GM12892 (cell line): ENCODE data around the gene TPD52L2.
A peak's percentile ranks its signal among the peaks of the same experiment; 100 is the strongest.
"Not testable (repeated sequence)": the region's sequence is repeated elsewhere in the genome, so short reads cannot be mapped to it uniquely, and the experiment has no call there.

Source experiments
- DNase-seq: peaks from one replicate; pipeline ENCODE4 v3.0.0; 2011; ENCODE audit not compliant: insufficient read length
- FAIRE-seq: peaks from 2 replicates; lab custom pipeline; 2011; peaks lifted over from hg19 to GRCh38; lab: Jason Lieb, UNC
- POLR2A ChIP-seq: IDR thresholded peaks from 2 replicates; pipeline ENCODE4 v1.6.1; 2011; ENCODE audit warnings: low read depth, low read length, control low read depth
- POLR2AphosphoS5 ChIP-seq: IDR thresholded peaks from 2 replicates; pipeline ENCODE4 v1.6.1; 2011; ENCODE audit warnings: low read depth, low read length, control low read depth
- TAF1 ChIP-seq: IDR thresholded peaks from 2 replicates; pipeline ENCODE4 v1.6.1; 2011; ENCODE audit warnings: low read depth, mild to moderate bottlenecking, control low read depth, low read length, borderline replicate concordance

TPD52L2 gene

GRCh38 chr20:63840405-63840828 is 24.7 kb upstream of the TPD52L2 start:
- no peak for TF ChIP-seq POLR2A
- no peak for TF ChIP-seq TAF1
- TF ChIP-seq POLR2AphosphoS5, result no peak
- FAIRE-seq (no peak), DNase-seq (no peak)

DNA sequence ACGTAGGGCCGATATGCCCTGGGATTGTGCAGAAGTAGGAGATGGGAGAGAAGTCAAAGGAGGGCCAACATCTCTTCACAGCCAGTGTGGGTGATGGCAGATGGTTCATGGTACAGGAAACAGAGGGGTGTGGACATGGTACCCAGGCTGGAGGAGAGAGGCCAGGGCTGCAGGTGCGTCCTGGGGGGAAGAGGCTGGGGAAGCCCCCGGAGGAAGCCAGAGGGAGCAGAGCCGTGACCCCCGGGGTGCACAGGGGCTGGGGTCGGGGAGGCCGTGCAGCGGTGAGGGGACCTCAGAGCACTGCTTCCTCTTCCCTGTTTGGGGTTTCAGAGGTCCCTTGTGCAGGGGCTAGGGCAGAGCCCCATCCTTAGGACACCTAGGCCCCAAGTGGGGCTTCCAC is 22.8 kb upstream of the TPD52L2 start:
- FAIRE-seq (no peak), DNase-seq (no peak)
- TF ChIP-seq POLR2AphosphoS5, result no peak

- FAIRE-seq, result no peak
- no peak for DNase-seq
- TF ChIP-seq POLR2AphosphoS5, result no peak
- no peak for TF ChIP-seq TAF1
- no peak for TF ChIP-seq POLR2A
Measured at GRCh38 chr20:63843222-63843621, 21.8 kb upstream of the TPD52L2 start.

GRCh38 chr20:63843778-63844177 is 21.3 kb upstream of the TPD52L2 start:
- TF ChIP-seq TAF1 (no peak), POLR2A (no peak), POLR2AphosphoS5 (no peak)
- FAIRE-seq, result no peak
- no peak for DNase-seq

DNA sequence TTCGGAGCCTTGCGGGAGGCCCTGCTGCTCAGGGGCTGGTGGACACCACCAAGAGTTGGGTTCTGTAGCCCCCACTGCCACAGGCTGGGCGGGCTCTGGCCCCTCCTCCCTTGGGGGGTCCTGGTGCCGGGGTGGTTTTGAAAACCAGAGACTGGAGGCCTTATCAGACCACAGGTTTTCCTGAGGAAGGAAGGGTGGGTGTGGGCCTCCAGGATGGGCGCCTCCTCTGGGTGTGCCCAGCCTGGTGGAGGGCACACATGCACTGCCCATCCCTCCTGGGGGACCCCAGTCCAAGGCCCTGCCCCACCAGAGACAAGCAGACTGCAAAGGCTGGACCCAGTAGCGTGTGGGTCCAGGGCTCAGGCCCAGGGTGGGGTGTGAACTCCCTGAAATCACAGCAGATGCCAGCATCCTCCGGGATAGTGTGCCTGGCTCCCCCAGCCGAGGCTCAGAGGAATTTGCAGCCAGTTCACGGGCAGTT is 20.5 kb upstream of the TPD52L2 start:
- no peak for DNase-seq
- TF ChIP-seq POLR2AphosphoS5, result no peak
- no peak for TF ChIP-seq TAF1
- TF ChIP-seq POLR2A, result no peak
- no peak for FAIRE-seq

GRCh38 chr20:63846128-63846771 is 18.8 kb upstream of the TPD52L2 start:
- DNase-seq (no peak), FAIRE-seq (no peak)
- TF ChIP-seq POLR2AphosphoS5, result no peak
- TF ChIP-seq POLR2A, result no peak
- TF ChIP-seq TAF1, result no peak

DNA sequence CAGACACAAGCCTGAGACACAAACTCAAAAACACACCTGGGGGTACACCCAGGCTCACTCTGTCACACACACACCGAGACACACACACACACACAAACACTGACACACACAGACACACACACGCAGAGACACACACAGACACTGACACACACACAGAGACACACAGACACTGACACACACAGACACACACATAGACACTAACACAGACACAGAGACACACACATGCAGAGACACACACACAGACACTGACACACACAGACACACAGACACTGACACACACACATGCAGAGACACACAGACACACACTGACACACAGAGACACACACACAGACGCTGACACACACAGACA is 18.2 kb upstream of the TPD52L2 start:
- DNase-seq (no peak), FAIRE-seq (no peak)
- no peak for TF ChIP-seq TAF1
- TF ChIP-seq POLR2AphosphoS5, result no peak
- no peak for TF ChIP-seq POLR2A

DNA sequence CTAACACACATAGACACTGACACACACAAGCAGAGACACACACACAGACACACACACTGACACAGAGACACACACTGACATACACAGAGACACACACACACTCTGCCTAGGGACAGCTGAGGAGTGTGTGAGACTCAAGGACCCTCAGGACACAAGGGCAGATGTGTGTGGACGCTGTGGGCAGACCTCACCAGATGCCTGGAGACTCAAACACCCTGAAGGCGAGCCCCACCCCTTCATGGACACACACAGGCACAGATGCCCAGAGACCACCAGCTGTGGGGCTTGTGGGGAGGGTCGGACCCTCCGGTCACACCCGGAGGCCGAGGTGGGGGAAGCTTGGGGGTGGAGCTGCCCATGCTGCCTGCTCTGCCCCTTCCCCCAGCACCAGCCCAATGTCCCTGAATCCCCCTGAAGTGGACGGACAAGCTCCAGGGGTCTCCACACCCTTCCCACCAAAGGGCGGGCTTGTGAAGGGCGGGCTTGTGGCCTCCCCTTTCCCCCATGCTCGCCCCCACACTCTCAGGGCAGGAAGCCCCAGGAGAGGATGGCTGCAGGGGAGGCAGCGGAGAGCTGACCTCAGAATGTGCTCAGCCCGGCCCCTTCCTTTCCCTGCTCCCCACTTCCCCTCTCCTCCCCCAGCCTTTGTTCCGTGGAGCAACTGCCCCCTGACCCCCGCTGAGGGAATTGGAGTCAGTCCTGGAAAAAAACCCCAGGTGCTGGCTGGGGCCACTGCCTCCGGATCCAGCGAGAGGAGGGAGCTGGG is 17.6 kb upstream of the TPD52L2 start:
- TF ChIP-seq POLR2AphosphoS5, result no peak
- TF ChIP-seq TAF1, result no peak
- no peak for TF ChIP-seq POLR2A
- no peak for FAIRE-seq

GRCh38 chr20:63848003-63848911 is 16.8 kb upstream of the TPD52L2 start:
- TF ChIP-seq POLR2A (no peak), TAF1 (no peak), POLR2AphosphoS5 (no peak)
- DNase-seq (no peak), FAIRE-seq (no peak)

More for the DNA sequence above, 17.6 kb upstream of the TPD52L2 start:
- DNase-seq, result no peak

DNA sequence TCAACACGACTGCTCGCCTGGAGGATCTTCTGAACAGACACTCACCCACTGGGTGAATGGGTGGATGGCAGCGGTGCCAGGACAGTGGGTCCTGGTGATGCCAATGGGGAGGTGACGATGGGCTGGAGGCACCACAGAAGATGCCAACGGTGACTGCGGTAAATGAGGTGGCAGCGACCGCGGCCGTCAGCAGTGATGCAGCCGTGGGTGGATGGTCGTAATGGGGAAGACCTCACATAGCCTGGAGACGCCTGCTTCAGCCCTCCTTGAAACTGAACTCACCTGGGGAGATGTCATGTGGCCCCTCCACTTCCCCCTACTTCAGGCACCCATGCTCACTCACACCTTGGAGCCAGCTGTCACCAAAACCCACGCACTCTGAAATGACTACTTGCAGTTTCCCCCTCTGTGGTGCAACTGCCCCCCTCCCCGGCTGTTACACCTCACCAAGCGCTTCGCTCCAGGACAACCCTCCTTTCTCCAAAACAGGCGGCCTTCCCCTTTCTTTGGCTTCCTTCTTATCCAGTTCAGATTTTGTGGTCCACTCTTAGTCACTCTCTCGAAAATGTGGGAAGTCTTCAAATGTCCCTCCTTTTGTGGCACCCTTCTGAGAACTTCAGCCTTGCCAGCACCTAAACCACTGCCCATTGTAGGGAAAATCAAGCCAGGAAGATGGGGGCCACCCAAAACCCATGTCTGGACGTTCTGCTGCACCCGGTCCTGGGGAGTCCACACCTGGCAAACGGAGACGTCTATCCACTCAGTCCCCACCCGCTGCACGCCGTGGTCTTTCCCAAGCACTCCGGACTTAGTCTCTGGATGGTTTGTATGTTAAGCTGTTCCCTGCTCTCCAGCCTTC is 14.2 kb upstream of the TPD52L2 start:
- TF ChIP-seq TAF1 (no peak), POLR2AphosphoS5 (peak; percentile 56; the same call in 1 of the 2 replicates)
- peak; percentile 96 for DNase-seq
- peak; percentile 81 for FAIRE-seq

GRCh38 chr20:63851548-63851943 is 13.5 kb upstream of the TPD52L2 start:
- not testable (repeated sequence) for FAIRE-seq, DNase-seq

- FAIRE-seq, result peak; percentile 36
- DNase-seq, result not testable (repeated sequence)
Measured at GRCh38 chr20:63853733-63854068, 11.4 kb upstream of the TPD52L2 start.
